ENCODE data around the gene MICAL1.

The MICAL1 gene

GRCh38 chr6:109453594-109454495 is 1.7 kb downstream of the MICAL1 start:
- no peaks in the 10 kb centered on the region for H3K27me3 ChIP-seq (replicated peaks; ENCODE audit: control insufficient read depth, insufficient read depth, low read length)
- TF ChIP-seq CTCF (IDR thresholded peaks at IDR 0.05; ENCODE audit: insufficient read depth, low read length, poor library complexity, severe bottlenecking): no peak
- no peak for DNase-seq (ENCODE audit: extremely low read depth, insufficient read length)
- peaks cover 26% of the 10 kb centered on the region for H3K36me3 ChIP-seq (ENCODE audit: control insufficient read depth, insufficient read depth, low read length)
- H3K4me3 ChIP-seq (replicated peaks; ENCODE audit: low read depth, low read length): peak overlapping the region; percentile 93

- TF ChIP-seq CTCF (IDR thresholded peaks at IDR 0.05; ENCODE audit: insufficient read depth, low read length, poor library complexity, severe bottlenecking): no peak
- DNase-seq (ENCODE audit: extremely low read depth, insufficient read length): no peak
- H3K4me3 ChIP-seq (replicated peaks; ENCODE audit: low read depth, low read length): no peak overlapping the region
- no peaks in the 10 kb centered on the region for H3K27me3 ChIP-seq (replicated peaks; ENCODE audit: control insufficient read depth, insufficient read depth, low read length)
- peaks cover 32% of the 10 kb centered on the region for H3K36me3 ChIP-seq (ENCODE audit: control insufficient read depth, insufficient read depth, low read length)
These were observed 2.4 kb downstream of the MICAL1 start for GRCh38 chr6:109453156-109453555.

- peaks cover 36% of the 10 kb centered on the region for H3K36me3 ChIP-seq (ENCODE audit: control insufficient read depth, insufficient read depth, low read length)
- H3K4me3 ChIP-seq (replicated peaks; ENCODE audit: low read depth, low read length): no peak overlapping the region
- no peak for TF ChIP-seq CTCF (IDR thresholded peaks at IDR 0.05; ENCODE audit: insufficient read depth, low read length, poor library complexity, severe bottlenecking)
- no peaks in the 10 kb centered on the region for H3K27me3 ChIP-seq (replicated peaks; ENCODE audit: control insufficient read depth, insufficient read depth, low read length)
- no peak for DNase-seq (ENCODE audit: extremely low read depth, insufficient read length)
These were observed 3.4 kb downstream of the MICAL1 start for GRCh38 chr6:109452181-109452580.

GRCh38 chr6:109451376-109451775 is 4.2 kb downstream of the MICAL1 start:
- H3K27me3 ChIP-seq (replicated peaks; ENCODE audit: control insufficient read depth, insufficient read depth, low read length): no peaks in the 10 kb centered on the region
- DNase-seq (ENCODE audit: extremely low read depth, insufficient read length): no peak
- TF ChIP-seq CTCF (IDR thresholded peaks at IDR 0.05; ENCODE audit: insufficient read depth, low read length, poor library complexity, severe bottlenecking): no peak
- H3K4me3 ChIP-seq (replicated peaks; ENCODE audit: low read depth, low read length): no peak overlapping the region
- peaks cover 43% of the 10 kb centered on the region for H3K36me3 ChIP-seq (ENCODE audit: control insufficient read depth, insufficient read depth, low read length)

GRCh38 chr6:109450801-109451200 is 4.8 kb downstream of the MICAL1 start:
- no peak for TF ChIP-seq CTCF (IDR thresholded peaks at IDR 0.05; ENCODE audit: insufficient read depth, low read length, poor library complexity, severe bottlenecking)
- Histone ChIP-seq H3K4me3 (replicated peaks; ENCODE audit: low read depth, low read length) (no peak overlapping the region), H3K36me3 (ENCODE audit: control insufficient read depth, insufficient read depth, low read length) (peaks cover 48% of the 10 kb centered on the region), H3K27me3 (replicated peaks; ENCODE audit: control insufficient read depth, insufficient read depth, low read length) (no peaks in the 10 kb centered on the region)
- DNase-seq (ENCODE audit: extremely low read depth, insufficient read length): no peak
